GM12864 (cell line): ENCODE results near the gene MLH1.

Experiments
- DNase-seq: peaks from one replicate; pipeline ENCODE4 v3.0.0-alpha.2; 2011; ENCODE audit warnings: low read depth
- H3K4me3 ChIP-seq: 2 replicates; pipeline ENCODE4 v1.5.1; 2011; ENCODE audit warnings: mild to moderate bottlenecking, low read depth, low read length, control low read depth
- CTCF ChIP-seq: IDR thresholded peaks from 2 replicates; pipeline ENCODE4 v1.5.1; 2011; ENCODE audit warnings: low read depth, mild to moderate bottlenecking, moderate library complexity, low read length, control low read depth, inconsistent platforms; ENCODE audit errors: missing control alignments

Gene MLH1

GRCh38 chr3:36981006-36981405, 12.3 kb upstream of the MLH1 start:
- H3K4me3 ChIP-seq, result no peak overlapping the region
- no peak for TF ChIP-seq CTCF
- no peak for DNase-seq

- peak overlapping the region; percentile 21; the same call in 1 of the 2 replicates for H3K4me3 ChIP-seq
- TF ChIP-seq CTCF, result no peak
- no peak for DNase-seq
These were observed 5.0 kb upstream of the MLH1 start for GRCh38 chr3:36988356-36988755.

- no peak for DNase-seq
- H3K4me3 ChIP-seq, result peak overlapping the region; percentile 72; the same call in 1 of the 2 replicates
- TF ChIP-seq CTCF, result no peak
These were observed 4.3 kb upstream of the MLH1 start for GRCh38 chr3:36989005-36989404.

- peak overlapping the region; percentile 72 for H3K4me3 ChIP-seq
- no peak for DNase-seq
- TF ChIP-seq CTCF, result no peak
These were observed 3.8 kb upstream of the MLH1 start for GRCh38 chr3:36989568-36989967.

- no peak for DNase-seq
- peak overlapping the region; percentile 72 for H3K4me3 ChIP-seq
- TF ChIP-seq CTCF, result no peak
These were observed 2.2 kb upstream of the MLH1 start for GRCh38 chr3:36991147-36991546.

GRCh38 chr3:36991923-36992805, 1.2 kb upstream of the MLH1 start:
- no peak for TF ChIP-seq CTCF
- H3K4me3 ChIP-seq, result peak overlapping the region; percentile 72
- DNase-seq, result no peak
